K562 (cell line): ENCODE results near the gene PLK5. TPM values are rescaled to one million over a fixed set of nuclear protein-coding genes. Genes with fewer than 3 reads are reported as not detected.

Experiments
- ATAC-seq: fragments of 200-7000 bp; cut with Tn5 transposase; 3 replicates; pipeline ENCODE4 v1.9.1; 2020; ENCODE audit warnings: moderate library complexity
- BruUV-seq: library from RNA; stranded (reverse); fragments of 400-500 nt; replicated peaks from 2 replicates; lab custom pipeline; 2021; lab: Mats Ljungman, UMichigan
- CTCF ChIA-PET: fragments of 300-600 bp; formaldehyde crosslinking; extraction: SDS; loops from one replicate; lab custom pipeline; 2021; ENCODE audit warnings: low intra/inter-chr PET ratio; lab: Yijun Ruan, JAX
- POLR2A ChIA-PET: fragments of 300-600, 350-650 bp; sonication (Branson Sonifier 250); formaldehyde crosslinking; extraction: SDS; loops from one replicate; lab custom pipeline; 2021; ENCODE audit warnings: antibody characterized with exemption, inconsistent platforms; lab: Yijun Ruan, JAX
- DNase-seq, 4 experiments: peaks; one replicate each; pipeline versions ENCODE4 v3.0.0 to v3.0.0-alpha.2; 2011 to 2018; ENCODE audit warnings: low spot score in 3 of 4, mixed read lengths in 3 of 4; ENCODE audit errors: extremely low read depth in 1 of 4
- FAIRE-seq: peaks from 2 replicates; lab custom pipeline; 2011; peaks lifted over from hg19 to GRCh38; lab: Jason Lieb, UNC
- H2AFZ ChIP-seq: 2 replicates; pipeline ENCODE4 v1.6.0; 2011; ENCODE audit warnings: low read depth, low read length, control low read depth, inconsistent platforms
- H3K27ac ChIP-seq: fragments of 200-600 bp; 3 replicates; pipeline ENCODE4 v1.8.0; 2011; ENCODE audit warnings: low read depth, mild to moderate bottlenecking, control low read depth, inconsistent platforms, low read length, moderate library complexity, mixed read lengths; ENCODE audit errors: extremely low read depth
- H3K27me3 ChIP-seq, 2 experiments: fragments of 300-600 bp in 1 of 2; 2 replicates in 1 of 2; 3 replicates in 1 of 2; pipeline versions ENCODE4 v1.6.0 to v1.8.0; 2011; ENCODE audit warnings: inconsistent platforms in 2 of 2, low read length in 2 of 2, mild to moderate bottlenecking in 1 of 2, mixed read lengths in 1 of 2, moderate library complexity in 1 of 2; ENCODE audit not compliant: control insufficient read depth in 2 of 2, insufficient read depth in 2 of 2
- H3K36me3 ChIP-seq: fragments of 300-600 bp; 3 replicates; pipeline ENCODE4 v1.8.0; 2011; ENCODE audit warnings: mild to moderate bottlenecking, low read length, inconsistent platforms; ENCODE audit not compliant: control insufficient read depth, insufficient read depth
- H3K4me1 ChIP-seq, 2 experiments: fragments of 200-600 bp in 1 of 2; replicated peaks in 1 of 2; 2 replicates in 1 of 2; 3 replicates in 1 of 2; pipeline versions ENCODE4 v1.5.1 to v1.8.0; 2011; ENCODE audit warnings: inconsistent platforms in 2 of 2, low read length in 2 of 2, mild to moderate bottlenecking in 1 of 2, mixed read lengths in 1 of 2, moderate library complexity in 1 of 2; ENCODE audit not compliant: control insufficient read depth in 2 of 2, insufficient read depth in 2 of 2
- H3K4me2 ChIP-seq: 2 replicates; pipeline ENCODE4 v1.6.1; 2011; ENCODE audit warnings: low read length, control low read depth, inconsistent platforms, mixed read lengths; ENCODE audit not compliant: insufficient read depth
- H3K4me3 ChIP-seq: fragments of 200-600 bp; sonication (generic), shearing (Covaris generic); 2 replicates; pipeline ENCODE4 v1.5.1; 2016; ENCODE audit warnings: control low read depth, inconsistent platforms
- H3K79me2 ChIP-seq: fragments of 200-600 bp; 3 replicates; pipeline ENCODE4 v1.8.0; 2011; ENCODE audit warnings: low read length, inconsistent platforms; ENCODE audit not compliant: control insufficient read depth, insufficient read depth
- H3K9ac ChIP-seq, 2 experiments: 2 replicates each; pipeline versions ENCODE4 v1.6.0 to v1.6.1; 2011; ENCODE audit warnings: low read depth in 2 of 2, low read length in 2 of 2, control low read depth in 1 of 2, inconsistent platforms in 1 of 2, mild to moderate bottlenecking in 1 of 2, mixed read lengths in 1 of 2; ENCODE audit not compliant: insufficient read depth in 1 of 2
- H3K9me1 ChIP-seq: one replicate; pipeline ENCODE4 v1.6.0; 2011; ENCODE audit warnings: inconsistent platforms, mild to moderate bottlenecking, low read length, moderate library complexity; ENCODE audit not compliant: control insufficient read depth, insufficient read depth
- H3K9me3 ChIP-seq: replicated peaks from 2 replicates; pipeline ENCODE4 v1.5.1; 2011; ENCODE audit warnings: low read depth, low read length, inconsistent platforms; ENCODE audit not compliant: control insufficient read depth, insufficient read depth
- H4K20me1 ChIP-seq: replicated peaks from 2 replicates; pipeline ENCODE4 v1.6.1; 2011; ENCODE audit warnings: low read length, inconsistent platforms, mixed read lengths; ENCODE audit not compliant: control insufficient read depth, insufficient read depth
- BHLHE40 ChIP-seq: IDR thresholded peaks from 2 replicates; pipeline ENCODE4 v1.6.1; 2011; ENCODE audit warnings: low read length, improper control_type of control experiment
- BRF1 ChIP-seq: IDR thresholded peaks from 3 replicates; pipeline ENCODE4 v1.6.1; 2011; ENCODE audit warnings: borderline replicate concordance, mild to moderate bottlenecking; ENCODE audit not compliant: insufficient read length; ENCODE audit errors: extremely low read depth
- DACH1 ChIP-seq: fragments of 450-650 bp; IDR thresholded peaks from 2 replicates; pipeline ENCODE4 v1.6.1; 2018; ENCODE audit not compliant: partially characterized antibody
- SRSF3 ChIP-seq: fragments of 200-400 bp; formaldehyde crosslinking; IDR thresholded peaks from 2 replicates; pipeline ENCODE4 v1.6.1; 2016; ENCODE audit warnings: mild to moderate bottlenecking, low read length, moderate library complexity; ENCODE audit not compliant: insufficient read depth
- ZNF282 ChIP-seq: sonication (generic); formaldehyde crosslinking; IDR thresholded peaks from 2 replicates; pipeline ENCODE4 v1.8.1; 2023; ENCODE audit warnings: missing genetic modification reagents
- WGBS: fragments of 100-300 bp; shearing (Covaris generic); methylation state at CpG from one replicate; pipeline ENCODE4 v1.1.6; 2016; ENCODE audit warnings: low coverage, mixed read lengths; ENCODE audit not compliant: insufficient coverage; ENCODE audit errors: missing lambda C conversion rate; 5-methylcytosine and 5-hydroxymethylcytosine counted together
- in situ Hi-C: fragments of 300-500 bp; cut with MboI; formaldehyde crosslinking; loops from 4 replicates; pipeline ENCODE4 v1.15.0; 2018; ENCODE audit warnings: inconsistent platforms, mixed read lengths
- intact Hi-C: fragments of 100-400 bp; cut with micrococcal nuclease; formaldehyde crosslinking; loops from 2 replicates; pipeline ENCODE4 v1.14.2; 2022
- polyA plus RNA-seq, 8 experiments: library from polyadenylated mRNA; depleted of rRNA in 4 of 8; stranded (reverse) in 5 of 8; unstranded in 3 of 8; fragments of >200 nt; fragmentation: Nextera tagmentation in 2 of 8; fragmentation: Illumina TruSeq in 1 of 8; extraction: Ambion mirVana in 2 of 8; extraction: Trizol in 1 of 8; gene quantifications; 2 replicates each; pipeline versions ENCODE4 v1.2.1 to v1.2.3, GENCODE V29; 2011 to 2014; ENCODE audit warnings: inconsistent platforms in 1 of 8, missing spikeins in 1 of 8
- total RNA-seq, 7 experiments: library from RNA; depleted of rRNA in 6 of 7; stranded (reverse); fragments of >200 nt in 6 of 7; fragmentation: Illumina TruSeq in 2 of 7; extraction: Trizol in 2 of 7; gene quantifications; 2 replicates each; pipeline versions ENCODE4 v1.2.1 to v1.2.3, GENCODE V29; 2011 to 2021; ENCODE audit warnings: low replicate concordance in 1 of 7
- TF ChIP-seq, protein P1 (sequence below): fragments of 450-650 bp; IDR thresholded peaks from 2 replicates; pipeline ENCODE4 v1.6.1; 2016; ENCODE audit warnings: borderline replicate concordance
- TF ChIP-seq, protein P2 (sequence below): fragments of 250-450 bp; sonication (Bioruptor Pico); IDR thresholded peaks from 2 replicates; pipeline ENCODE4 v1.5.0; 2020; ENCODE audit warnings: mild to moderate bottlenecking, borderline replicate concordance
- TF ChIP-seq, protein P3 (sequence below): fragments of 450-650 bp; IDR thresholded peaks from 2 replicates; pipeline ENCODE4 v1.7.0; 2016; ENCODE audit warnings: borderline replicate concordance
- TF ChIP-seq, protein P4 (sequence below): fragments of 250-450 bp; sonication (Bioruptor Pico); IDR thresholded peaks from 2 replicates; pipeline ENCODE4 v1.8.0; 2021; ENCODE audit warnings: borderline replicate concordance, mild to moderate bottlenecking, moderate library complexity; ENCODE audit not compliant: poor library complexity, severe bottlenecking
- TF ChIP-seq, protein P5 (sequence below): sonication (generic); formaldehyde crosslinking; IDR thresholded peaks from 2 replicates; pipeline ENCODE4 v1.8.0; 2022; ENCODE audit warnings: mild to moderate bottlenecking, missing genetic modification reagents

The PLK5 gene
- total and polyA plus RNA-seq, 9 of the 15 experiments (the other 6 are each of a cell fraction or from before 2014, with no cell fraction given) = 0.04 to 0.23 (median 0.11) TPM; not detected in 5

DNA sequence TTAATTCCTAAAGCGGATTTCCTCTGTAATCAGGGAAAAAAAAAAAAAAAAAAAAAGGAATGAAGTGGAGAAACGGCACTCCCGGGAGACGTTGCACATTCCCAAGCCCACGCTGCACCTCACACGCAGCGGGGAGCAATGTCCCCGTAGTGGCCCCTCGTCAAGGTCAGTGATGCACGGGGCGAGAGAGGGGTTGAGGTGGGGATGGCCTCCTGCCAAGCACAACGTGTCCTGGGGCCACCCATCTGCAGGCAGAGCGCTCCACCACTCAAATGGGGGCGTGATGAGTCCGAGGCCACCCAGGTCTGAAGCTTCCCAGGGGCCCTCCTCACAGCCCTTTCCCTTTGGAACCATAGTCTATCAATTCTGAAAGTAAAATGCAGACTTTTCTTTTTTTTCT, 15.1 kb downstream of the PLK5 start:
- Histone ChIP-seq H3K4me3 (no peak overlapping the region), H3K79me2 (no peaks in the 10 kb centered on the region), H4K20me1 (no peaks in the 10 kb centered on the region), H3K27me3 (no peaks in the 10 kb centered on the region; a peak in 1 of 5 replicates), H3K4me2 (no peak overlapping the region), H3K27ac (no peak overlapping the region), H3K36me3 (no peaks in the 10 kb centered on the region), H3K4me1 (peaks cover 8 to 23% of the 10 kb centered on the region in 2 experiments), H2AFZ (no peak overlapping the region), H3K9me3 (no peaks in the 10 kb centered on the region), H3K9ac (peak overlapping the region in 1 of 2 experiments; percentile 24; a peak in 1 of 4 replicates), H3K9me1 (no peaks in the 10 kb centered on the region)
- FAIRE-seq (no peak), DNase-seq (no peak), ATAC-seq (no peak)
- ChIA-PET CTCF (no interaction called here), POLR2A (no interaction called here)
- intact Hi-C loops (no loop called here), in situ Hi-C loops (no loop called here)
- TF ChIP-seq BRF1 (no peak), ZNF282 (CRISPR knock-in tag) (no peak), BHLHE40 (no peak), DACH1 (no peak), SRSF3 (no peak)
- TF ChIP-seq, protein P1, sequence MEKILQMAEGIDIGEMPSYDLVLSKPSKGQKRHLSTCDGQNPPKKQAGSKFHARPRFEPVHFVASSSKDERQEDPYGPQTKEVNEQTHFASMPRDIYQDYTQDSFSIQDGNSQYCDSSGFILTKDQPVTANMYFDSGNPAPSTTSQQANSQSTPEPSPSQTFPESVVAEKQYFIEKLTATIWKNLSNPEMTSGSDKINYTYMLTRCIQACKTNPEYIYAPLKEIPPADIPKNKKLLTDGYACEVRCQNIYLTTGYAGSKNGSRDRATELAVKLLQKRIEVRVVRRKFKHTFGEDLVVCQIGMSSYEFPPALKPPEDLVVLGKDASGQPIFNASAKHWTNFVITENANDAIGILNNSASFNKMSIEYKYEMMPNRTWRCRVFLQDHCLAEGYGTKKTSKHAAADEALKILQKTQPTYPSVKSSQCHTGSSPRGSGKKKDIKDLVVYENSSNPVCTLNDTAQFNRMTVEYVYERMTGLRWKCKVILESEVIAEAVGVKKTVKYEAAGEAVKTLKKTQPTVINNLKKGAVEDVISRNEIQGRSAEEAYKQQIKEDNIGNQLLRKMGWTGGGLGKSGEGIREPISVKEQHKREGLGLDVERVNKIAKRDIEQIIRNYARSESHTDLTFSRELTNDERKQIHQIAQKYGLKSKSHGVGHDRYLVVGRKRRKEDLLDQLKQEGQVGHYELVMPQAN = no peak
- TF ChIP-seq, protein P2, sequence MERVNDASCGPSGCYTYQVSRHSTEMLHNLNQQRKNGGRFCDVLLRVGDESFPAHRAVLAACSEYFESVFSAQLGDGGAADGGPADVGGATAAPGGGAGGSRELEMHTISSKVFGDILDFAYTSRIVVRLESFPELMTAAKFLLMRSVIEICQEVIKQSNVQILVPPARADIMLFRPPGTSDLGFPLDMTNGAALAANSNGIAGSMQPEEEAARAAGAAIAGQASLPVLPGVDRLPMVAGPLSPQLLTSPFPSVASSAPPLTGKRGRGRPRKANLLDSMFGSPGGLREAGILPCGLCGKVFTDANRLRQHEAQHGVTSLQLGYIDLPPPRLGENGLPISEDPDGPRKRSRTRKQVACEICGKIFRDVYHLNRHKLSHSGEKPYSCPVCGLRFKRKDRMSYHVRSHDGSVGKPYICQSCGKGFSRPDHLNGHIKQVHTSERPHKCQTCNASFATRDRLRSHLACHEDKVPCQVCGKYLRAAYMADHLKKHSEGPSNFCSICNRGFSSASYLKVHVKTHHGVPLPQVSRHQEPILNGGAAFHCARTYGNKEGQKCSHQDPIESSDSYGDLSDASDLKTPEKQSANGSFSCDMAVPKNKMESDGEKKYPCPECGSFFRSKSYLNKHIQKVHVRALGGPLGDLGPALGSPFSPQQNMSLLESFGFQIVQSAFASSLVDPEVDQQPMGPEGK (CRISPR knock-in tag) = no peak
- TF ChIP-seq, protein P3, sequence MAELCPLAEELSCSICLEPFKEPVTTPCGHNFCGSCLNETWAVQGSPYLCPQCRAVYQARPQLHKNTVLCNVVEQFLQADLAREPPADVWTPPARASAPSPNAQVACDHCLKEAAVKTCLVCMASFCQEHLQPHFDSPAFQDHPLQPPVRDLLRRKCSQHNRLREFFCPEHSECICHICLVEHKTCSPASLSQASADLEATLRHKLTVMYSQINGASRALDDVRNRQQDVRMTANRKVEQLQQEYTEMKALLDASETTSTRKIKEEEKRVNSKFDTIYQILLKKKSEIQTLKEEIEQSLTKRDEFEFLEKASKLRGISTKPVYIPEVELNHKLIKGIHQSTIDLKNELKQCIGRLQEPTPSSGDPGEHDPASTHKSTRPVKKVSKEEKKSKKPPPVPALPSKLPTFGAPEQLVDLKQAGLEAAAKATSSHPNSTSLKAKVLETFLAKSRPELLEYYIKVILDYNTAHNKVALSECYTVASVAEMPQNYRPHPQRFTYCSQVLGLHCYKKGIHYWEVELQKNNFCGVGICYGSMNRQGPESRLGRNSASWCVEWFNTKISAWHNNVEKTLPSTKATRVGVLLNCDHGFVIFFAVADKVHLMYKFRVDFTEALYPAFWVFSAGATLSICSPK = no peak
- TF ChIP-seq, protein P4, sequence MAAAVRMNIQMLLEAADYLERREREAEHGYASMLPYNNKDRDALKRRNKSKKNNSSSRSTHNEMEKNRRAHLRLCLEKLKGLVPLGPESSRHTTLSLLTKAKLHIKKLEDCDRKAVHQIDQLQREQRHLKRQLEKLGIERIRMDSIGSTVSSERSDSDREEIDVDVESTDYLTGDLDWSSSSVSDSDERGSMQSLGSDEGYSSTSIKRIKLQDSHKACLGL (CRISPR knock-in tag) = no peak
- TF ChIP-seq, protein P5, sequence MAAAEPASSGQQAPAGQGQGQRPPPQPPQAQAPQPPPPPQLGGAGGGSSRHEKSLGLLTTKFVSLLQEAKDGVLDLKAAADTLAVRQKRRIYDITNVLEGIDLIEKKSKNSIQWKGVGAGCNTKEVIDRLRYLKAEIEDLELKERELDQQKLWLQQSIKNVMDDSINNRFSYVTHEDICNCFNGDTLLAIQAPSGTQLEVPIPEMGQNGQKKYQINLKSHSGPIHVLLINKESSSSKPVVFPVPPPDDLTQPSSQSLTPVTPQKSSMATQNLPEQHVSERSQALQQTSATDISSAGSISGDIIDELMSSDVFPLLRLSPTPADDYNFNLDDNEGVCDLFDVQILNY (CRISPR knock-in tag) = no peak
- 35% methylated on average over 7 of the region's 15 CpGs for WGBS
- no TSS peak for BruUV-seq
